ENCODE data around the gene ZDHHC11B.
"Not testable (repeated sequence)": the region's sequence is repeated elsewhere in the genome, so short reads cannot be mapped to it uniquely, and the experiment has no call there.

The ZDHHC11B gene, protein sequence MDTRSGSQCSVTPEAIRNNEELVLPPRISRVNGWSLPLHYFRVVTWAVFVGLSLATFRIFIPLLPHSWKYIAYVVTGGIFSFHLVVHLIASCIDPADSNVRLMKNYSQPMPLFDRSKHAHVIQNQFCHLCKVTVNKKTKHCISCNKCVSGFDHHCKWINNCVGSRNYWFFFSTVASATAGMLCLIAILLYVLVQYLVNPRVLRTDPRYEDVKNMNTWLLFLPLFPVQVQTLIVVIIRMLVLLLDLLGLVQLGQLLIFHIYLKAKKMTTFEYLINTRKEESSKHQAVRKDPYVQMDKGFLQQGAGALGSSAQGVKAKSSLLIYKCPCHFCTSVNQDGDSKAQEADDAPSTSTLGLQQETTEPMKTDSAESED

DNA sequence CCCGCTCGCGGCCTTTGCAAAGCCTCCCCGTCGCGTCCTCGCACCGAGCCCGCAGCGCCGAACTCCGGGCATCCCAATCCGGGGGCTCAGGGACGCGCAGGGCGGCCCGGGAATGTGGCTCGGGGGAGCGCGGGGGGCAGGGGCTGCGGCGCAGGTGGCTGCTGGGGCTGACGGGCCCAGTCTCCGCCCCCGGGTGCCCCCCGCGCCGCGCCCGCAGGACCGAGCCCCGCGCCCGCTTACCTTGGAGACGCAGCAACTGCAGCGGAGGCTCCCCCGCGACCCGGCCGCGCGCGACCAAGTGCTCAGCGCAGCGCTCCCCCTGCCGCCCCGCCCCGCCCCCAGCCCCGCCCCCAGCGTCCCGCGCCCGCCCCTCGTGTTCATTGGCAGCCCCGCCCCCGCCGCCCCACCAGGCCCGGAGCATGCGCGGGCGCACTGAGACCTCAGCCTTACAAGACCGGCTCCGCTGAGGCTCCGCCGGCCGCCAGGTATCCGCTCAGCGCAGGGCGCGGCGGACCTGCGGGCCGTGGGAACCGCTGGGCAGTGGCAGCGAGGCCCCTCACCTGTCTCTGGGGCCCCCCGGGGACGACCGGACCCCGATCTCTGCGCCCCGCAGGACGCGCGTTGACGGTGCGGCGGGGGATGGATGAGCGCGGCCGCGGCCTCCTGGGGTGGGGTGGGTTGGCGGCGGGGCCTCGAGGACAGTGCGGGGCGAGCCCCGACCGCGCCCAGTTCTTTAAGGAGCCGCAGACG is at the start of gene ZDHHC11B:
TSS of gene ZDHHC11B (minus strand) at position 302 of the 750 bp plus-strand sequence. CDS start 17,810 bp downstream, outside the sequence.
- peak; percentile 97 for DNase-seq

DNA sequence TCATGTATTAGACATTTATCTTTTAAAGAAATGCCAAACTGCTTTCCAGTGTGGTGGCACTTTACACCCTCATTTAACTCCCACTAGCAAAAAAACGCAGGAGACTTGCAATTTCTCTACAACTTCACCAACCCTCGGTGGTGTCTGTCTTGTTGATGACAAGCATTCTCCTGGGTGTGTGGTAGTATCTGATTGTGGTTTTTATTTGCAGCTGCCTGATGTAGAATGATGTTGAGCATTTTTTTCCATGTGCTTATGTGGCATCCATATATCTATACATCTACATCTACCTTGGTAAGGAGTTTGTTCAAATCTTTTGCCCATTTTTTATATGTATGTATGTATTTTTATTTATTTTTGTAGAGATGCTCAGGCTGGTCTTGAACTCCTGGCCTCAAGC is 49.5 kb upstream of the ZDHHC11B start:
- not testable (repeated sequence) for DNase-seq

DNA sequence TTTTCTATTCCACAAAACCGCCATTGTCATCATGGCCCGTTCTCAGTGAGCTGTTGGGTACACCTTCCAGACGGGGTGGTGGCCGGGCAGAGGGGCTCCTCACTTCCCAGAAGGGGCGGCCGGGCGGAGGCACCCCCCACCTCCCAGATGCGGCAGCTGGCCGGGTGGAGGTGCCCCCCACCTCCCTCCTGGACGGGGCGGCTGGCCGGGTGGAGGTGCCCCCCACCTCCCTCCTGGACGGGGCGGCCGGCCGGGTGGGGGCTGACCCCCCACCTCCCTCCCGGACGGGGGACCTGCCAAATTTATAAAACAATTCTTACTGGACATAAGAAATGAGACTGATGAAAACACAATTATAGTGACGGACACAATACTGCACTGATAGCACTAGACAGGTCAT is 43.7 kb upstream of the ZDHHC11B start:
- DNase-seq, result not testable (repeated sequence)

DNA sequence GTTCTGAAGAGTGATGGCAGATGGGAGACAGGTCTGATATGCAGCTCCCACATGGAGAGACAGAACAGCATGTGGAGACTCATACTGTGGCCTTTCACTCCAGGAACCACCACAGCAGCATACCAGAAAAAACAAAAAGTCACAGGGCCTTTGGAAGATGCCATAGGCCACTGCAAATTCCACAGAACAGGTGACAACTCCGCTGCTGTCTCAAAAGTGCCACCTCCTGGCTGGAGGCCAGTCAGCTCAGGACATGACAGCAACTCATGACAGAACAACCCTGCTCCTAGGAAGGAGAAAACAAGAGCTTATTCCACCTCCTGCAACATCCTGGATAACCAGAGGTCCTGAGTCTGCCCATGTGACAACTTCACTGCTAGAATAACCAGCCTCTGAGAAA is 41.0 kb upstream of the ZDHHC11B start:
- DNase-seq, result not testable (repeated sequence)

DNA sequence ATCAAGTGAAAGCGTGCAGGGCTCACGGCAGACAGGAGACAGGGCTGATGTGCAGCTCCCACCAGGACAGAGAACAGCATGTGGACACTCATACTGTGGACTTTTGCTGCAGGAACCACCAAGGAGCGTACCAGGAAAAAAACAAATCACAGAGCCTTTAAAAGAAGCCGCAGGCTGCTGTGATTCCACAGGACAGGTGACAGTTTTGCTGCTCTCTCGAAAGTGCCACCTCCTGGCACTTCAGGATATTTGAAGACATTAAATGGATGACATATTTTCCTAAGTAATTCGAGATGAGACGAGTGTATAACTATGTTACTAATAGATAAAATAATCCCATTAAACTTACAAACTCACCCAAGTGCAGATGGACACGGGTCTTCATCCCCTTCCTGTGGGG is 37.0 kb upstream of the ZDHHC11B start:
- no peak for DNase-seq

DNA sequence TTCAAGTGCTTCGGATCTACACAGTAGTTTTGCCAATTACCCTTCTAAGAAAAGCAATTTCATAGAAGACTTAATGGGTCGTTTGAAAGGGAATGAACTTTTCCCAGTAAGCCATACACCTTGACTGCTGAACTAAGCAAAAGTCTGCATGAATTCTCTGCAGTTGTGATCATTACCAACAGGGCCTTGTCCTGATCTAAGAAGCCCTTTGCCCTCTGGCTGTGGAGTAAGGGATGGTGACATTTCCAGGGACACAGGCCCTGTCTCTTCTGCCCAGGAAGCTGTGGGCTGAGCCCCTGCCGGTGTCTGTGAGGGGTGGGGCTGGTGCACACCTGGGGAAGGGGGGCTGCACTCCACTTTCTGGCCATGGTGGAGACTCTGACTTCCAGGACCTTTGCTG is 35.7 kb upstream of the ZDHHC11B start:
- no peak for DNase-seq

DNA sequence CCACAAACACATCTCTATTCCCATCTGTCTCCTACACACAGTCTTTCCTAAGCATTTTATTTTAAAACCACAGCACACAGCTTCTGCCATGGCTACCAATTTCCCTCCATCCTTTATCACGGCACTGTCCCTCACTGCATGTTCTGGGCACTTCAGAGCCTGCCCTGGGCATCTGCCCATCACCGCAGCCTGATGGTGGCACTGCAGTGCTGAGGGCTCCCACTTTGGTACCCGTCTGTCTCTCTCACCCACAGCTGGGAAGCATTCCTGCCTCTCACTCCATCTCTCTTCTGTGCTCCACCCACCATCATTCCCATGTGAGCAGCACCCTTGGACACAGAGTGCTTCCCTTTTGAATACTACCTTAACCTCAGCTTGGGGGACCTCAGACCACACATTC is 34.5 kb upstream of the ZDHHC11B start:
- no peak for DNase-seq

DNA sequence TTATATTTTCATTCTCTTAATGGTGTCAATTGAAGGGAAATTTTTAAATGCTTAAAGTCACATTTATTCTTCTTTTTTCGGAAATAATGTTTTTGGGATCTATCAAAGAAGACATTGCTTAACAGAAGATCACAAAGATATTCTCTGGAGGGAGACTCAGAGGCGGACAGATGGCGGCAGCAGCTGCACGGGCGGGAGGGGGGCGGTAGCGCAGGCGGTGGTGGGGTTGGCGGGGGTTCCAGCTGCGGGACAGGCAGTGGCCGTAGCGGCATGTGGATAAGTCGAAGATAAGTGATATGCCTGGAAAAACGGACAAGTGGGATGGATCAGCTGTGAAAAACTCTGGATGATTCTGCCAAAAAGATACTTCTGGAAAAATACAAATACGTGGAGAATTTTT is 31.6 kb upstream of the ZDHHC11B start:
- DNase-seq, result no peak

DNA sequence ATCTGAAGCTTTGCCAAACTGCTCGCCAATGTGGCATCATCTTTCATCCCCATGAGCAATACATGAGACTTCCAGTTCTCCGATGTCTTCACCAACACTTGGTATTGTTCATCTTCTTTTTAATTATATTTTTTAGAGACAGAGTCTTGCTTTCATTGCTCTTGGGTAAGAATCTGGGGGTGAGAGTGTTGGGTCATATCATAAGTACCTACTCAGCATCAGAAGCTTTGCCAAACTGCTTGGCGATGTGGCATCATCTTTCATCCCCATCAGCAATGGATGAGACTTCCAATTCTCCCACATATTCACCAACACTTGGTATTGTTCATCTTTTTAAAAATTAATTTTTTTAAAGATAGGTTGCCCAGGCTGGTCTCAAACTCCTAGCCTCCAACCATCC is 30.9 kb upstream of the ZDHHC11B start:
- DNase-seq, result no peak

DNA sequence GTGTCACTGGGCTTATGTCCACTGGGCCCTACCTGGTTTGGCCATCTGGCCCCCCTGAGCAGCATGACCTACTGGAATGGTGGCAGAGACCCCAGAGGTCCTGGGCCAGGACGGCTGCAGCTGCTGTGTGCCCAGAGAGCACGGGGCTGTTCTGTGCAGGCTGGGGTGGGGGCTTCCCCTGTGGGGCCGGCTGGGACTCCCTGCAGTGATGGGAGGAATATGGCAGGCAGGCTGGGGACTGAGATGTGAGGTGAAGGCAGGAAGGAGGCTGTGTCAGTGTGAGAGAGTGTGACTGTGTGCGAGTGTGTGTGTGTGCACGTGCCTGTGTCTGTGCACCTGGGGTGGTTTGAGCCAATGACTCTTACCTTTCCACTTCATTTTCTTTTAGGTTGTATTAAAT is 29.0 kb upstream of the ZDHHC11B start:
- DNase-seq, result not testable (repeated sequence)

DNA sequence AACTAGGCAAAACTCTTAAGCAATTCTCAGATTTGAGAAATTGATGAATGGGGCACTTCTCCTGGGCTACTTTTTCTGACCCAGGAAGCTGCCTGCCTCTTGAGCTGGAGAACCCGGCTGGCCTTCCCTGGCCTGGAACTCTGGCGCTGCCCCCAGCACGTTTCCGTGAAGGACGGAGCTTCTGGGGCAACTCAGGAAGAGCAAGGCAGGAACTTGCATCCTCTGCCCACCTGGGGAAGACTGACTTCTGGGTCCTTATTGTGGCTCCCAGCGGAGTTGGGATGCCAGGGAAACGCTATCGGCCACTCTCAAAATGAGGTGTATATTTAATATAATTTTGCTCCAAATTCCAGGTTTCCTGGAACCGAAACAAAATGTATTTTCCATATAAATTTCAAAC is 26.9 kb upstream of the ZDHHC11B start:
- DNase-seq, result not testable (repeated sequence)

DNA sequence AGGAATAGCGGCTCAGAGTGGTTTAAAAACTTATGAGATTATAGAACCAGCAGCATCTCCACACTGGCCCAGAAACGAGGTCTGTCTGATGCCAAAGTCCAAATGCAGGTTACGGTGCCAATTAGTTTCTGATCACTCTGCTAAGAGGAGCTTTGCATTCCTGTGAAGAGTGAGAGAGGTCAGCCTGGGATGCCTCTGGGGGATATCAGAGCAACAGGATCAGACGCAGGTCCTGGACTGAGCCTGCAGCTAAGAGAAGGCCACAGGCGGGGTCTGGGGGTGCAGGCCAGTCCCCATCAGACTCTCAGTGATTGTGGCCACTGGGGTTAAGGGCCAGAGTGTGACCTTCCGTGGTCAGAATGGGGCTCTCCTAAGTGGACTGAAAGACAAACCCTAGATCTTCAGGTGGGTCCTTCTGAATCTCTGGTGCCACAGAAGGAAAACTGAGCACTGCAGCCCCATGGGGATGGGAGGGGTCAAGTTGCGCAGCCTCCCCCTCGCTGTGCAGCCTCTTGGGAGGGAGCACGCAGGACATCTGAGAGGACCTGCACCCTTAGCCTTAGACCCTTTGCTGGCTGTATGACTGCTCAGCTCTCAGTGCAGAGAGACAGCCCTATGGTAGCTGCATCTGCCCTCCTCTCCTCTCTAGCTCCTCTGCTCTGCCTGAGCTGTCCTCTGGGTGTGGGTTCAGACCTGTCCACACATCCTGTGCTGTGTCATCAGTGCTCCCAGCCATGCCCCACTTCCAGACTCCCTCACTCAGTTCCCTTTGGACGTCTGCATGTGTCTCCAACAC is 23.4 kb upstream of the ZDHHC11B start:
- DNase-seq, result not testable (repeated sequence)

DNA sequence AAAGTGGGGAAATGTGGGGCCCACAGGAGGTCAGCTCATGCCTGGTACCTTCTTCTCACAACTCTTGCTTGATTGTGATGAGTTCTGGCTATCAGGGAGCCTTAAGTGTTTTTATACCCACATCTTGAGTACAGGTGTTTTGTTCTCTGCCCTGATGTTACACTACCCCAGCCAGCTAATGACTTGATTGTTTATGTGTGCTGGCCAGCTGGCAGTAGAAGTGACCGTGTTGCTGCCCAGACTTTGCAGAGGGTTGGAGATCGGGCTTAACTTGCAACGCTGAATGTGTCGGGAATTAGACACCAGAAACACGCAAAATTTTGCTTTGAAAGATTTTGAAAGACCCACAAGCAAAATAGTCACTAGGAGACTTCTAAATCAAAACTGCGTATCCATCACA is 16.9 kb upstream of the ZDHHC11B start:
- DNase-seq, result no peak

DNA sequence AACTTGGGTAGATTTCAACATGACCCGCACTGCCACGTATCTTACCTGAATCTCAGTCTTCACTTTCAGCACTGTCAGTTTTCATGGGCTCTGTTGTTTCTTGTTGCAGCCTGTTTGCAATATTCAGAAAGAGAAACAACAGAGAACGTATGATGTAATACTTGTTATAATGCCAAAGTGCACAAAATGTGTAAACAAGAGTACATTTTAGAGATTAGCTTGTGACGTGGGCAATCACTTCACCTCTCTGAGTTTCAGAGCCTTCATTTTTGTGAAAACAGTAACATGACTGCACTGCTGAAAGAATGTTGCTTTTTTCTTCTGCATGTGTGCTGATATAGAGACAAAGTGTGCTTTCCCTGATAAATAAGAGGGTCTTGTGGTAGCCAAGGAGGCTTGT is 16.5 kb upstream of the ZDHHC11B start:
- DNase-seq, result not testable (repeated sequence)

DNA sequence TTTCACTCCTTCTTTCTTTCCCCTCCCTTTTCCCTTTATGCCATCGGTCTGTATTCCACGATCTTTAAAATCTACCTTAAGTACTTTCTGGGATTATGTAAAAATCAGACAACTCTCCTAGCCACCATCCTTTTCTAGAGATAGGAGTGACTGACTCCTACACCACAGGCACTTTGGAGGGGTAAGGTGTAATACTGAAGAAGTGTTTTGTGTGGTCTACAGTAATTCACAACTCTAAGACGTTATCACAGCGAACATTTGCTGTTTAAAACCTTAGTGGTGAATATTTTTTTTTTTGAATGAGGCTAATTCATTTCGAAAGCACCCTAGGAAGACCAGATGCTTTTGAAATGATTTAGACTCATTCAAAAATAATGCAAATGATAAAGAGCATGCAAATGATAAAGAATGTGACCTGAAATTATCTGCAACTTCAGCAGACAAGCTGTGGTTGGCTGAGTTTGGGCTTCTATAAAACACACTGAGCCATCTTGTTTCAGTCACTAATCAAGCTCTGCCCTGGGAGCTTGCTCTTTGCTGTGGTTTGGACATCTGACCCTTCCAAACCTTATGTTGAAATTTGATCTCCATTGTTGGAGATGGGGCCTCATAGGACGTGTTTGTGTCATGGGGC is 14.1 kb upstream of the ZDHHC11B start:
- DNase-seq, result not testable (repeated sequence)

DNA sequence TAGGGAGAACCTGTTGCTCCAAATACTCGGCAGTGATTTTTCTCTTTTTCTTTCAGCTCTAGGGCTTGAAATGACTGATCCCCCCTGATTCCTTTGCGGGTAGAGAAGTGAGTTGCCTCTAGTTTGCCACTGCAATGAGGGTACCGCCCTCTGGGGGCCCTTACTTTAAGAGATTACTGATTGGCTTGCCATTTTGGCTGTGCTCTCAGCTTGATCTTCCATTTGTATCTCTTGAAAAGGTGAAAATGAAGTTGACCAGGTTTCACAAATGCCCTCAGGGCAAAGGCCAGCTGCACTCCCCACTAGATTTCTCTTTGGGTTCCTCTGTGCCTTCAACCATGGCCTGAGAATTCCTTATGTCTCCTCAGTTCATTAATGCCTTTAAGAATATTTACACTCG is 13.5 kb upstream of the ZDHHC11B start:
- not testable (repeated sequence) for DNase-seq

DNA sequence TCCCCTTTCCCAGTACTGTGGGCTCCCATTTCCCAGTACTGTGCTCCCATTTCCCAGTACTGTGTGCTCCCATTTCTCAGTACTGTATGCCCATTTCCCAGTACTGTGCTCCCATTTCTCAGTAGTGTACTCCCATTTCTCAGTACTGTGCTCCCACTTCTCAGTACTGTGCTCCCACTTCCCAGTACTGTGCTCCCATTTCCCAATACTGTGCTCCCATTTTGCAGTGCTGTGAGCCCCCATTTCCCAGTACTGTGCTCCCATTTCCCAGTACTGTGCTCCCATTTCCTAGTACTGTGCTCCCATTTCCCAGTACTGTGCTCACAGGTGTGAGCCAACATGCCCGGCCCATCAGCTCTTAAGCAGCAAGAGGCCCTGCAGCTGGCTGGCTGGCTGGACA is 11.3 kb upstream of the ZDHHC11B start:
- not testable (repeated sequence) for DNase-seq

DNA sequence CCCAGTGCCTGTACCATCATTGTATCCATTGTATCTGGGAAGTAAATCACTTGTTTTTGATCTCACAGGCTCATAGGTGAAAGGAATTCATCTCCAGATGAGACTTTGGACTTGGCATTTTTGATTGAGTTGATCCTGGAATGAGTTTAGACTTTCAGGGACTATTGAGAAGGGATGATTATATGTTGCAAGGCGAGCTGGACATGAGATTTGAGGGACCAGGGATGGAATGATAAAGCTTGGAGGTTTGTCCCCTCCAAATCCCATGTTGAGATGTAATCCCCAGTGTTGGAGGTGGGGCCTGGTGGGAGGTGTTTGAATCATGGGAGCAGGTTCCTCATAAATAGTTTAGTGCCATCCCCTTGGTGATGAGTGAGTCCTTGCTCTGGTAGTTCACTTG is 10.4 kb upstream of the ZDHHC11B start:
- not testable (repeated sequence) for DNase-seq

DNA sequence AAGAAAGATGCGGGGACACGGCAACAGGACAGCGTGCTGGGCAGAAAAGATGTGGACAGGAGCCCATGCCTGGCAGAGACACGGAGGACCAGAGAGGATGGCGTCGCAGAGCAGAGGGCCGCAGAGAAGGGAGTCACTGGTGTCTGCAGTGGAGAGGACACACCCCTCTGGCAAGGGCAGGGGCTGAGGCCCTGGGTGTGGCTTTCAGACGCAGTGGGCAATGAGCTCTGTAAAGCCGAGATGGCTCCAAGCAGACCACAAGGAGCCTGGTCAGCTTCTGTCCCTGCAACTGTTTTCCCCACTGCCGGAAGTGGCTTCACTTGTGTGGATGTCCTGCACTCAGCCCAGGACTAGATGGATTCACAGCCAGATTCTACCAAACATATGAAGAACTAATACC is 4.2 kb upstream of the ZDHHC11B start:
- not testable (repeated sequence) for DNase-seq

DNA sequence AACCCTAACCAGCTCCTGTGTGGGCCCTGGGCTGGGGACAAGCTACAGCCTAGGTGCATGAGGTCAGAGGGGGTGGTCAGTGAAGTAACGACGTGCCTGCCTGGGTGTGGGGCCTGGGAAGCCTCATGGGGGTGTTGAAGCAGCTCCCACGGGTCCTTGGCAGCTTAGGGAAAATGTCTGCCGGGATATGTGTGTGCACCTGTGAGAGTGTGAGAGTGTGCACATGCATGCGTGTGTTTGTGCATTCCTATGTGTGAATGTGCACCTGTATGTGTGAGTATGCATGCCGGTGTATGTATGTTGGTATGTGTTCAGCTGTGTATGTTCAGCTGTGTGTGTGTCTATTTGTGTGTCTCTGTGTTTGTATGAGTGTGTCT is 3.3 kb upstream of the ZDHHC11B start:
- not testable (repeated sequence) for DNase-seq

DNA sequence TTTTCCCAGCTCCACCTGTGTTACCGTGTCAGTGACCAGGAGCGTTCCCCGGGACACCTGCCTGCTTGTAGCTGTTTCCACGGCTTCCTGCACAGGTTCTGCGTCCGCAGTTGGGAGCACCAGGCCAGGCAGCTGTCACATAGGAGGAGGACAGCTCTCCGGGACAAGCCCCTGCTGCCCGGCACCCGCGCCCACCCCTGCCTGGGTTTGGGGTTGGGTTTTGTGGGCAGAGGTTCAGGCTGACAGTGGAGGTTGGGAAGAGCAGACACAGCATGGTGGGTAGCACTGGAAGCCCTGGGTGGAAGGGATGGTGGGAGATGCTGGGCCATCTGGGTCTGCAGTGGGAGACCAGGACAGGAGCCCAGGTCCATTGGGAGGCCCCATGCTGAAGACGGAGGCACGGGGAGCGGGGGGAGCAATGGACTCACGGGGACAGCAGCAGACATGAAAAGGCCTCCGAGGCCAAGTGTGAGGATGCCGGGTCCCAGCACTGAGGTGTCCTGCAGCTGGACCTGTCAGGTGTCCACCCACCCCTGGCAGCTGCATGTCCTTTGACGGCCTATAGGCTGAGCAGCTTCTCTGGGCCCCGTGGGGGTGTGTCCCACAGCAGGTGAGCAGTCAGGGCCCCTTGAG is 2.8 kb upstream of the ZDHHC11B start:
- DNase-seq, result not testable (repeated sequence)

DNA sequence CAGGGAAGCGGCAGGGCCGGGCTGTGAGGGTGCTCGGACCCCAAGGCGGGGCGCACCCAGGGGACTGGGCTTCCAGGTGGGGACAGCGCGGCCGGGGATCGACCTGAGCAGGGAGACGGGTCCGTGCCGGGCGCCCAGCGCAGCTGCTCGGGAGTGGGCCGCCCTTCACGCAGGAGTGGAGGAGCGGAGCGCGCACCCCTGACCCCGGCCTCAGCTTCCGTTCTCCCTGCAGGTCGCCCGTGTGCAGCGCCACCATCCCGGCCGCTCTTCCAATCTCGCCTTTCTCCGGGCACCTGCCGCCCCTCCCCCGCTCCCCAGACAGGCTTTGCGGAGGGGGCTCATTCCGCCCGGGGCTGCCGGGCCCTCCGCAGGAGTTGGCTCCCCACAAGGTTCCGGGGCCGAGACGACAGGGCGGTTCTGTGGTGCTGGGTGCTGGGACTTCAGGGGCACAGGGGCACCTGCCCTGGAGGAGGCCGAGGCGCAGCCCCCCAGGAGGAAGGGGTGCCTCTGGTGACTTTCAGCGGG is 714 bp upstream of the ZDHHC11B start:
- DNase-seq, result not testable (repeated sequence)
